Epithelial cell of proximal tubule (primary cell): ENCODE data around the gene MECP2. TPM values are rescaled to one million over a fixed set of nuclear protein-coding genes. Genes with fewer than 3 reads are reported as not detected.

Source experiments
- DNase-seq: peaks from one replicate; pipeline ENCODE4 v3.0.0-alpha.2; 2011; ENCODE audit warnings: low read depth
- H3K4me3 ChIP-seq: 2 replicates; pipeline ENCODE4 v1.5.1; 2011; ENCODE audit warnings: low read depth, mild to moderate bottlenecking, low read length
- total RNA-seq: library from RNA; depleted of rRNA; stranded (reverse); fragments of >200 nt; gene quantifications from 2 replicates; pipeline ENCODE4 v1.2.3, GENCODE V29; 2015
- TF ChIP-seq, protein P1 (sequence below): conservative IDR thresholded peaks from 2 replicates; pipeline ENCODE4 v1.5.1; 2012; ENCODE audit warnings: low read depth, mild to moderate bottlenecking, low read length

Gene MECP2
- total RNA-seq, 1 donor from 2014 or later: 18.1 TPM

- no peak overlapping the region for H3K4me3 ChIP-seq
- DNase-seq: no peak
- TF ChIP-seq, protein P1, sequence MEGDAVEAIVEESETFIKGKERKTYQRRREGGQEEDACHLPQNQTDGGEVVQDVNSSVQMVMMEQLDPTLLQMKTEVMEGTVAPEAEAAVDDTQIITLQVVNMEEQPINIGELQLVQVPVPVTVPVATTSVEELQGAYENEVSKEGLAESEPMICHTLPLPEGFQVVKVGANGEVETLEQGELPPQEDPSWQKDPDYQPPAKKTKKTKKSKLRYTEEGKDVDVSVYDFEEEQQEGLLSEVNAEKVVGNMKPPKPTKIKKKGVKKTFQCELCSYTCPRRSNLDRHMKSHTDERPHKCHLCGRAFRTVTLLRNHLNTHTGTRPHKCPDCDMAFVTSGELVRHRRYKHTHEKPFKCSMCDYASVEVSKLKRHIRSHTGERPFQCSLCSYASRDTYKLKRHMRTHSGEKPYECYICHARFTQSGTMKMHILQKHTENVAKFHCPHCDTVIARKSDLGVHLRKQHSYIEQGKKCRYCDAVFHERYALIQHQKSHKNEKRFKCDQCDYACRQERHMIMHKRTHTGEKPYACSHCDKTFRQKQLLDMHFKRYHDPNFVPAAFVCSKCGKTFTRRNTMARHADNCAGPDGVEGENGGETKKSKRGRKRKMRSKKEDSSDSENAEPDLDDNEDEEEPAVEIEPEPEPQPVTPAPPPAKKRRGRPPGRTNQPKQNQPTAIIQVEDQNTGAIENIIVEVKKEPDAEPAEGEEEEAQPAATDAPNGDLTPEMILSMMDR: peak; percentile 74
Measured at GRCh38 chrX:154013614-154014360, 83.7 kb downstream of the MECP2 start.

GRCh38 chrX:154013001-154013421 lies 84.5 kb downstream of the MECP2 start:
- DNase-seq: no peak
- TF ChIP-seq, protein P1: no peak
- H3K4me3 ChIP-seq: no peak overlapping the region

GRCh38 chrX:154012336-154012991 lies 85.1 kb downstream of the MECP2 start:
- no peak overlapping the region for H3K4me3 ChIP-seq
- TF ChIP-seq, protein P1: no peak
- DNase-seq: no peak

DNA sequence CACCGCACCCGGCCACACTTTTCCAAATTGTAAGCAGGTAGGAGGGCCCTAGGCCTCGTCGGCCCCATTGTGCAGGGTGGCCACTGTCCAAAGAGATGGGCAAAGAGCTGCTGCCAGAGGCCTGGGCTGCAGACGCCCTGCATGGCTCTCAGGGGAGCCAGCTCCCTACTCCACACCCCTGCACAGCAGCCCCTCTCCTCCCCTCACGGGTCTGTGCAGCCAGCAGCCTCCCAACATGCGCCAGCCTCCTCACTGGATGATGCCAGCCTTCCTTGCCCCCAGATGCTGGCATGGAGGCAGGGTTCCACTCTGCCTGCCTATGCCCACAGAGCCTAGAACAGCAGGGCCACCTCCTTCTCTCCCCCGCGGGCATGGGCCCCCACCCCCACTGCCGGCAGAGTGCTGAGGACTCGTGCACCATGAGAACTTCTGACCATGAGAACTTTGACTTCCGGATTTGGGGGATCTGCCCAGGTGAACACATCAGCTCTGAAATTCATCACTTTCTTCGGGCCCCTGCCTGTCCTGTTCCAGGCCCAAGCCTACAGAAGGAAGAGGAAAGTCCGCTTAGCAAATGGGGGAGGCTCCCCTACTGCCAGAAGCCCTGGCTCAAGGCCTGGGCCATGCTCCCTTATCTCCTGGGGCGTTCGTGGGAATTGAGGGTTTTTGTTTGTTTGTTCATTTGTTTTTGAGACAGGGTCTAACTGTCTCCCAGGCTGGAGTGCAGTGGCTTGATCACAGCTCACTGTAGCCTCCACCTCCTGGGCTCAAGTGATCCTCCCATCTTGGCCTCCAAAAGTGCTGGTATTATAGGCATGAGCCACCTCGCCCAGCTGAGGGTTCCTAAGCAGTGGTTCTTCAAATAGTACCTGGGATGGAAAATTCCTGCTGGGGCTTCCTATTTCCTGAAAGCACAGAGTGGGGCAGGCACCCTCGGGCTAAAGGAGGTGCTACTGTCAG lies 85.9 kb downstream of the MECP2 start:
- DNase-seq: no peak
- no peak overlapping the region for H3K4me3 ChIP-seq

GRCh38 chrX:154010330-154011087 lies 87.0 kb downstream of the MECP2 start:
- H3K4me3 ChIP-seq: no peak overlapping the region
- TF ChIP-seq, protein P1: no peak
- DNase-seq: no peak

More for the DNA sequence above, 85.9 kb downstream of the MECP2 start:
- TF ChIP-seq, protein P1: no peak

DNA sequence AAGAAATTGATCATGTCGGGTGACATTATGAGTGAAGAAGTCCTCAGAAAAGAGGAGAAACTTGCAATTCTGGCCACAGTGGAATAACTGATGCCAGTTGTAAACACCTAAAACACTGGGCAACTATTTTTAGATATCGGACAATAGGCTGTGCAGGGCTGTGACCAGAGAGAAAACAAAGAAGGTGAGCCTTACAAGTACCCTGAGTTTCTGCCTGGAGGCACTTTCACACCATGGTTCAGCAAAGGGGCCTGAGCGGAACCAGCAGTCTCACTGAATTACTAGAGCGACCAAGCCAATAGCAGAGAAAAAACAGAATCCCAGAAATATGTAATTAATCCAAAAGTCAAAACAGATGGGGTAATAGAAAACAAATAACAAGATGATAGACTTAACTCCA lies 89.0 kb downstream of the MECP2 start:
- TF ChIP-seq, protein P1: no peak
- DNase-seq: no peak
- no peak overlapping the region for H3K4me3 ChIP-seq
